ENCODE data around the gene RAPGEF1.

Gene RAPGEF1

DNA sequence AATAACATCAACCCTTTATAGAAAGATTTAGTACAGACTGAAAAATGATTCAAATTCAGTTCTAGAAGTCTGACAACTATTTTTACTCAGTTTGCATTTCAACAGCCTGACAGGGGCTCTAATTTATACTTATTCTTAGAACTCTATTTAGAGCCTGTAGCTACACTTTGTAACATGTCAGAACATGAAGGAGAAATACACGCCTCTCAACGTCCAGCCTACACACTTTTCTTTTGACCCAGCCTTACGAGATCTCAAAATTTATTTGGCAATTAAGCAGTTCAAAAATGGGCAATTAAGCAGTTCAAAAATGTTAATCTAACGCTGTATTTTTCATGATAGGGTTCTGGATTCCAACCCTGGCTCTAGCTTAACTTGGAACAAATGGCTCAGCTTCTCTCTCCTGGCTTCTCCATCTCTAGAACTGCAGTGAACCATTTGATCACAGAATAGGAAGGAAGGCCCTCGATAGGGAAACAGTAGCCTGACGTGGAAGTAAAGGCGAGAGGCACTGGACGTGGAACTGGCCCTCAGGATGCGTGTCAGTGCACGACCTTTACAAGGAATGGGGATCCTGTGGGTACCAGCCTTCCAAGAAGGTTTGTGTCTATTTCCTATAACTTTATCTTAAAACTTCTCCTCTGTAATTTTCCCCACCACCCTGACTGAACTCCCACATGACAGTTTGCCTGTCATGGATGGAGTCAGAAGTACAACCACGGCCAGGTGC is 128.1 kb downstream of the RAPGEF1 start:
- Histone ChIP-seq H4K20me1 (ENCODE audit: low read depth, low read length) (no peaks in the 10 kb centered on the region), H3K27ac (ENCODE audit: low read depth, low read length) (no peak overlapping the region), H3K27me3 (ENCODE audit: low read length) (no peaks in the 10 kb centered on the region), H3K4me3 (ENCODE audit: insufficient read depth, low read length, poor library complexity, severe bottlenecking) (no peak overlapping the region), H3K9ac (ENCODE audit: low read length) (no peak overlapping the region), H3K9me3 (ENCODE audit: insufficient read depth, low read length) (no peaks in the 10 kb centered on the region), H3K79me2 (ENCODE audit: insufficient read depth, low read length) (no peaks in the 10 kb centered on the region), H3K4me2 (ENCODE audit: low read depth, low read length, poor library complexity, severe bottlenecking) (no peak overlapping the region), H3F3A (ENCODE audit: insufficient read depth) (no peaks in the 10 kb centered on the region), H3K9me2 (replicated peaks; ENCODE audit: insufficient read depth, low read length) (no peaks in the 10 kb centered on the region), H2AFZ (ENCODE audit: low read depth, low read length, severe bottlenecking) (no peak overlapping the region), H3K36me3 (ENCODE audit: low read length) (no peaks in the 10 kb centered on the region)
- TF ChIP-seq EZH2phosphoT487 (conservative IDR thresholded peaks at IDR 0.05; ENCODE audit: low read length) = no peak
- TF ChIP-seq, protein P1, sequence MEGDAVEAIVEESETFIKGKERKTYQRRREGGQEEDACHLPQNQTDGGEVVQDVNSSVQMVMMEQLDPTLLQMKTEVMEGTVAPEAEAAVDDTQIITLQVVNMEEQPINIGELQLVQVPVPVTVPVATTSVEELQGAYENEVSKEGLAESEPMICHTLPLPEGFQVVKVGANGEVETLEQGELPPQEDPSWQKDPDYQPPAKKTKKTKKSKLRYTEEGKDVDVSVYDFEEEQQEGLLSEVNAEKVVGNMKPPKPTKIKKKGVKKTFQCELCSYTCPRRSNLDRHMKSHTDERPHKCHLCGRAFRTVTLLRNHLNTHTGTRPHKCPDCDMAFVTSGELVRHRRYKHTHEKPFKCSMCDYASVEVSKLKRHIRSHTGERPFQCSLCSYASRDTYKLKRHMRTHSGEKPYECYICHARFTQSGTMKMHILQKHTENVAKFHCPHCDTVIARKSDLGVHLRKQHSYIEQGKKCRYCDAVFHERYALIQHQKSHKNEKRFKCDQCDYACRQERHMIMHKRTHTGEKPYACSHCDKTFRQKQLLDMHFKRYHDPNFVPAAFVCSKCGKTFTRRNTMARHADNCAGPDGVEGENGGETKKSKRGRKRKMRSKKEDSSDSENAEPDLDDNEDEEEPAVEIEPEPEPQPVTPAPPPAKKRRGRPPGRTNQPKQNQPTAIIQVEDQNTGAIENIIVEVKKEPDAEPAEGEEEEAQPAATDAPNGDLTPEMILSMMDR (IDR thresholded peaks at IDR 0.05; ENCODE audit: insufficient read depth, low read length, poor library complexity, severe bottlenecking) = no peak

DNA sequence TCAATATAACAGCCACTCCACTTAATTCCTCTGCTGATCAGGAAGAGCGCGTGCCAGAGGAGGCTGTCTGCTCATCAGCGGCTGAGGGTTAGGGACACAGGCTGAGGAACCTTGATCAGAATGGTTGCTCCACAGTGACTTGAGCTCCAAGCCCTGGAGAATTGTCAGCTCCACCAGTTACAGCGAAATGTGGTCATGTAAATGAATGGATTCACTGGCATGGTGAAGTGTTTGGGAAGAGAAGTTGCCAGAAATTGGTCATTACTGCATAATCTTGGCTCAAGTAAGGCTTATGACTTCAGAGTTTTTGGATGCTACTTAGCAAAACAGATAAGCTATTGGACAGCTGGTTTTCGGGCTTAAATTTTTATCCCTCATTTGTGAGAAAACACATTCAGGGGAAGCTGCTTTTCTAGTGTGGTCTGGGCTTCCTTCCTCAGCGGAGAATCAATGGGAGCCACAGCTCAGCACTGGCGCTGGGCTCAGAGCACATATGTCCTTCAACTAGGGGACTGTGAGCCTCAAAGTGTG is 129.6 kb downstream of the RAPGEF1 start:
- TF ChIP-seq, protein P1 (IDR thresholded peaks at IDR 0.05; ENCODE audit: insufficient read depth, low read length, poor library complexity, severe bottlenecking) = no peak
- TF ChIP-seq EZH2phosphoT487 (conservative IDR thresholded peaks at IDR 0.05; ENCODE audit: low read length) = no peak

DNA sequence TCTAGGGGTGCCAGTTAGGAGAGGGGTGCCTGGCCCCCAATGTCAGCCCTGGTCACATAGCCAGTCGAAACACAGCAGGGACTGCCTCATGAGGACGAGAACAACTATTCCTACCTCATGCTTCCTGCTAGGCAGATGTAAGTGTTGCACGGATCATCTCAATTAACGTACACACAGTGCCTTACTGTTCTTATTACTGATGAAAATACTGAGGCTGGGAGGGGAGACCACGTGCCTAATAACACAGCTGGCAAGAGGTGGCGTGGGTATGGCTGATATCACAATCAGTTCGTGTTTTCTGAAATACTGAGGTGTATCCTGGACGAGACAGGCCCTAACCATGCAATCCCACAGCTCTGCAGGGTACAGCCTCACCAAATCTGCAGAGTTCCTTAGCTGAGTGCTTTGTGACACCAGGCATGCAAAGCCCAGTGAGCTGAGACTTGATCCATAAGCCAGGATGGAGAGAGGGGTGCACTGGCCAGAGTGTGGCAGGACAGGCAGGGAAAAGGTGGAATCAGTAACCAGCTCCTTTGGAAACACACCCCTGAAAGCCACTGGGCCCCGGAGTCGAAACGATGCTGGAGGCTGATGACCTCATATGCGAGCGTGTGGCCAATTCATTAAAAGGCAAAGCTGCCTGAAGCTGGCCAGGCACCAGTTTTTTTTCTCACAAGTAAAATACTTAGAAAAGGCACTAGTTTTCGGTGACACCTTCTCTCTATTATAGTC is 130.6 kb downstream of the RAPGEF1 start:
- Histone ChIP-seq H3K4me3 (ENCODE audit: insufficient read depth, low read length, poor library complexity, severe bottlenecking) (no peak overlapping the region), H4K20me1 (ENCODE audit: low read depth, low read length) (no peaks in the 10 kb centered on the region), H3K4me2 (ENCODE audit: low read depth, low read length, poor library complexity, severe bottlenecking) (no peak overlapping the region)

More for the DNA sequence above, 129.6 kb downstream of the RAPGEF1 start:
- no peak overlapping the region for H3K4me3 ChIP-seq (ENCODE audit: insufficient read depth, low read length, poor library complexity, severe bottlenecking)
- no peaks in the 10 kb centered on the region for H3F3A ChIP-seq (ENCODE audit: insufficient read depth)
- H3K4me2 ChIP-seq (ENCODE audit: low read depth, low read length, poor library complexity, severe bottlenecking) = no peak overlapping the region
- H3K27ac ChIP-seq (ENCODE audit: low read depth, low read length) = no peak overlapping the region
- H4K20me1 ChIP-seq (ENCODE audit: low read depth, low read length) = no peaks in the 10 kb centered on the region
- no peaks in the 10 kb centered on the region for H3K9me2 ChIP-seq (replicated peaks; ENCODE audit: insufficient read depth, low read length)
- no peaks in the 10 kb centered on the region for H3K79me2 ChIP-seq (ENCODE audit: insufficient read depth, low read length)
- no peak overlapping the region for H3K9ac ChIP-seq (ENCODE audit: low read length)
- H3K36me3 ChIP-seq (ENCODE audit: low read length) = no peaks in the 10 kb centered on the region
- H3K27me3 ChIP-seq (ENCODE audit: low read length) = no peaks in the 10 kb centered on the region
- H3K9me3 ChIP-seq (ENCODE audit: insufficient read depth, low read length) = no peaks in the 10 kb centered on the region
- H2AFZ ChIP-seq (ENCODE audit: low read depth, low read length, severe bottlenecking) = no peak overlapping the region

More for the DNA sequence above, 130.6 kb downstream of the RAPGEF1 start:
- Histone ChIP-seq H3K9ac (ENCODE audit: low read length) (no peak overlapping the region), H3K36me3 (ENCODE audit: low read length) (no peaks in the 10 kb centered on the region), H2AFZ (ENCODE audit: low read depth, low read length, severe bottlenecking) (no peak overlapping the region), H3K9me2 (replicated peaks; ENCODE audit: insufficient read depth, low read length) (no peaks in the 10 kb centered on the region), H3K79me2 (ENCODE audit: insufficient read depth, low read length) (no peaks in the 10 kb centered on the region), H3F3A (ENCODE audit: insufficient read depth) (no peaks in the 10 kb centered on the region), H3K27me3 (ENCODE audit: low read length) (no peaks in the 10 kb centered on the region), H3K27ac (ENCODE audit: low read depth, low read length) (no peak overlapping the region), H3K9me3 (ENCODE audit: insufficient read depth, low read length) (no peaks in the 10 kb centered on the region)
- TF ChIP-seq, protein P1 (IDR thresholded peaks at IDR 0.05; ENCODE audit: insufficient read depth, low read length, poor library complexity, severe bottlenecking) = no peak

Measured in SU-DHL-6 (cell line).